Measurements from ENCODE around the gene SOX2. TPM values are rescaled to one million over a fixed set of nuclear protein-coding genes. Genes with fewer than 3 reads are reported as not detected.
A peak's percentile ranks its signal among the peaks of the same experiment; 100 is the strongest.

The SOX2 gene
- total RNA-seq, 6 experiments from 2014 or later, result not detected

DNA sequence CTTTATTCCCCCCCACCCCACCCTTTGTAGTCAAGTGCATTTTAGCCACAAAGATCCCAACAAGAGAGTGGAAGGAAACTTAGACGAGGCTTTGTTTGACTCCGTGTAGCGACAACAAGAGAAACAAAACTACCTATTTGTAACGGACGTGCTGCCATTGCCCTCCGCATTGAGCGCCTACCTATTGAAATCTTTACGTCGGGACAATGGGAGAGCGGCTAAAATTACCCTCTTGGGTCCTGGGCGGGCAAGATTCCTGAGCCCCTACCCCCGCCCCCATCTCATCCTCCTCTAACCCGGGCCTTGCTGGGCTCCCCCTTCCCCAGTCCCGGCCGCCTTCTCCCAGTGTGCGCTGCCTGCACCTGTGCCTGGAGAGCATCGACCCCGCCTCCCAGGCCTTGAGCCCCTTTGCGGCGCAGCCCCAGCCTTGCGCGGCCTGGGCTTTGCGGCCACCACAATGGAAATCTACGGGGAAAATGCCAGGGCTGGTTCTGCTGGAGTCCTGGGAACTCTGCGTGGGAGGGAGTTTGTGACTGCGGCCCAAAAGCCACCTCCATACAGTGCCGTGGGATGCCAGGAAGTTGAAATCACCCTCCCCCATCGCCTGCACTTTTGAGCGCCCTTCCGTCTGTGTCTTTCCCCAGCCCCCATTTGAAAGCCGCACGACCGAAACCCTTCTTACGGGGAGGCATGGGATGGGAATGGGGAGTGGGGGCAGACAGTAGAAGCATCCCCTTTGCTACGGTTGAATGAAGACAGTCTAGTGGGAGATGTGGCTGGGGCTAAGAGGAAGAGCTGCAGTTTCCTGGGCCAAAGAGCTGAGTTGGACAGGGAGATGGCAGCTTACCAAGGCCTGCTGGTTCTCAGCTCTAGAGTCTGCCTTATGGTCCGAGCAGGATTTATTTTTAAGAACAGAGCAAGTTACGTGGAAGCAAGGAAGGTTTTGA lies 1.1 kb upstream of the SOX2 start:
- Histone ChIP-seq H3K27ac (no peak overlapping the region), H3K36me3 (no peaks in the 10 kb centered on the region), H3K27me3 (peaks cover 22 to 68% of the 10 kb centered on the region in 2 donors), H3K9me3 (no peaks in the 10 kb centered on the region), H3K4me3 (no peak overlapping the region), H3K4me1 (peaks cover 0 to 14% (median 3%) of the 10 kb centered on the region in 4 donors)
- intact Hi-C loops (cut with DNase I), result loop anchor here in 1 of 2 donors (10.0 kb wide), 1 partner anchor 974 kb away; no protein-coding TSS in a partner anchor
- TF ChIP-seq POLR2A (IDR thresholded peaks at IDR 0.05), result no peak
- TF ChIP-seq, protein P1, sequence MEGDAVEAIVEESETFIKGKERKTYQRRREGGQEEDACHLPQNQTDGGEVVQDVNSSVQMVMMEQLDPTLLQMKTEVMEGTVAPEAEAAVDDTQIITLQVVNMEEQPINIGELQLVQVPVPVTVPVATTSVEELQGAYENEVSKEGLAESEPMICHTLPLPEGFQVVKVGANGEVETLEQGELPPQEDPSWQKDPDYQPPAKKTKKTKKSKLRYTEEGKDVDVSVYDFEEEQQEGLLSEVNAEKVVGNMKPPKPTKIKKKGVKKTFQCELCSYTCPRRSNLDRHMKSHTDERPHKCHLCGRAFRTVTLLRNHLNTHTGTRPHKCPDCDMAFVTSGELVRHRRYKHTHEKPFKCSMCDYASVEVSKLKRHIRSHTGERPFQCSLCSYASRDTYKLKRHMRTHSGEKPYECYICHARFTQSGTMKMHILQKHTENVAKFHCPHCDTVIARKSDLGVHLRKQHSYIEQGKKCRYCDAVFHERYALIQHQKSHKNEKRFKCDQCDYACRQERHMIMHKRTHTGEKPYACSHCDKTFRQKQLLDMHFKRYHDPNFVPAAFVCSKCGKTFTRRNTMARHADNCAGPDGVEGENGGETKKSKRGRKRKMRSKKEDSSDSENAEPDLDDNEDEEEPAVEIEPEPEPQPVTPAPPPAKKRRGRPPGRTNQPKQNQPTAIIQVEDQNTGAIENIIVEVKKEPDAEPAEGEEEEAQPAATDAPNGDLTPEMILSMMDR (IDR thresholded peaks at IDR 0.05), result no peak
- WGBS (ENCODE audit: insufficient coverage, low coverage, low lambda C conversion rate, missing lambda C conversion rate), result 5% methylated on average over 27 of the region's 37 CpGs
- ATAC-seq, result peak; percentile 7 to 47 (median 14)
- no peak for DNase-seq

DNA sequence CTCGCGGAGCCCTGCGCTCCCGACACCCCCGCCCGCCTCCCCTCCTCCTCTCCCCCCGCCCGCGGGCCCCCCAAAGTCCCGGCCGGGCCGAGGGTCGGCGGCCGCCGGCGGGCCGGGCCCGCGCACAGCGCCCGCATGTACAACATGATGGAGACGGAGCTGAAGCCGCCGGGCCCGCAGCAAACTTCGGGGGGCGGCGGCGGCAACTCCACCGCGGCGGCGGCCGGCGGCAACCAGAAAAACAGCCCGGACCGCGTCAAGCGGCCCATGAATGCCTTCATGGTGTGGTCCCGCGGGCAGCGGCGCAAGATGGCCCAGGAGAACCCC lies 464 bp downstream of the SOX2 start:
- peaks cover 0 to 14% (median 3%) of the 10 kb centered on the region in 4 donors for H3K4me1 ChIP-seq
- H3K27ac ChIP-seq, result no peak overlapping the region
- H3K36me3 ChIP-seq, result no peaks in the 10 kb centered on the region
- 5% methylated on average over 21 of the region's 44 CpGs for WGBS (ENCODE audit: insufficient coverage, low coverage, low lambda C conversion rate, missing lambda C conversion rate)
- intact Hi-C loops (cut with DNase I), result loop anchor here in 1 of 2 donors (10.0 kb wide), 1 partner anchor 973 kb away; no protein-coding TSS in a partner anchor
- DNase-seq (no peak), ATAC-seq (no peak)
- no peaks in the 10 kb centered on the region for H3K9me3 ChIP-seq
- H3K4me3 ChIP-seq, result peak overlapping the region in 2 of 3 donors; percentile 5 to 24
- TF ChIP-seq, protein P1 (IDR thresholded peaks at IDR 0.05), result no peak
- TF ChIP-seq POLR2A (IDR thresholded peaks at IDR 0.05), result no peak
- peaks cover 31 to 66% of the 10 kb centered on the region in 2 donors for H3K27me3 ChIP-seq

DNA sequence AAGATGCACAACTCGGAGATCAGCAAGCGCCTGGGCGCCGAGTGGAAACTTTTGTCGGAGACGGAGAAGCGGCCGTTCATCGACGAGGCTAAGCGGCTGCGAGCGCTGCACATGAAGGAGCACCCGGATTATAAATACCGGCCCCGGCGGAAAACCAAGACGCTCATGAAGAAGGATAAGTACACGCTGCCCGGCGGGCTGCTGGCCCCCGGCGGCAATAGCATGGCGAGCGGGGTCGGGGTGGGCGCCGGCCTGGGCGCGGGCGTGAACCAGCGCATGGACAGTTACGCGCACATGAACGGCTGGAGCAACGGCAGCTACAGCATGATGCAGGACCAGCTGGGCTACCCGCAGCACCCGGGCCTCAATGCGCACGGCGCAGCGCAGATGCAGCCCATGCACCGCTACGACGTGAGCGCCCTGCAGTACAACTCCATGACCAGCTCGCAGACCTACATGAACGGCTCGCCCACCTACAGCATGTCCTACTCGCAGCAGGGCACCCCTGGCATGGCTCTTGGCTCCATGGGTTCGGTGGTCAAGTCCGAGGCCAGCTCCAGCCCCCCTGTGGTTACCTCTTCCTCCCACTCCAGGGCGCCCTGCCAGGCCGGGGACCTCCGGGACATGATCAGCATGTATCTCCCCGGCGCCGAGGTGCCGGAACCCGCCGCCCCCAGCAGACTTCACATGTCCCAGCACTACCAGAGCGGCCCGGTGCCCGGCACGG lies 991 bp downstream of the SOX2 start:
- Histone ChIP-seq H3K36me3 (no peaks in the 10 kb centered on the region), H3K27ac (no peak overlapping the region), H3K9me3 (no peaks in the 10 kb centered on the region), H3K27me3 (peaks cover 31 to 66% of the 10 kb centered on the region in 2 donors), H3K4me3 (peak overlapping the region in 1 of 3 donors; percentile 24), H3K4me1 (peaks cover 0 to 14% (median 3%) of the 10 kb centered on the region in 4 donors)
- DNase-seq (no peak), ATAC-seq (peak in 3 of 4 donors; percentile 3 to 24 (median 13))
- intact Hi-C loops (cut with DNase I), result loop anchor here in 1 of 2 donors (10.0 kb wide), 1 partner anchor 972 kb away; no protein-coding TSS in a partner anchor
- WGBS (ENCODE audit: insufficient coverage, low coverage, low lambda C conversion rate, missing lambda C conversion rate), result 11% methylated on average over 22 of the region's 65 CpGs
- TF ChIP-seq, protein P1 (IDR thresholded peaks at IDR 0.05), result no peak
- no peak for TF ChIP-seq POLR2A (IDR thresholded peaks at IDR 0.05)

DNA sequence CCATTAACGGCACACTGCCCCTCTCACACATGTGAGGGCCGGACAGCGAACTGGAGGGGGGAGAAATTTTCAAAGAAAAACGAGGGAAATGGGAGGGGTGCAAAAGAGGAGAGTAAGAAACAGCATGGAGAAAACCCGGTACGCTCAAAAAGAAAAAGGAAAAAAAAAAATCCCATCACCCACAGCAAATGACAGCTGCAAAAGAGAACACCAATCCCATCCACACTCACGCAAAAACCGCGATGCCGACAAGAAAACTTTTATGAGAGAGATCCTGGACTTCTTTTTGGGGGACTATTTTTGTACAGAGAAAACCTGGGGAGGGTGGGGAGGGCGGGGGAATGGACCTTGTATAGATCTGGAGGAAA lies 1.5 kb downstream of the SOX2 start:
- no peak overlapping the region for H3K27ac ChIP-seq
- intact Hi-C loops (cut with DNase I), result loop anchor here in 1 of 2 donors (10.0 kb wide), 1 partner anchor 972 kb away; no protein-coding TSS in a partner anchor
- H3K4me3 ChIP-seq, result no peak overlapping the region
- DNase-seq (no peak), ATAC-seq (no peak)
- H3K9me3 ChIP-seq, result no peaks in the 10 kb centered on the region
- H3K27me3 ChIP-seq, result peaks cover 31 to 64% of the 10 kb centered on the region in 2 donors
- H3K36me3 ChIP-seq, result no peaks in the 10 kb centered on the region
- TF ChIP-seq, protein P1 (IDR thresholded peaks at IDR 0.05), result no peak
- no peak for TF ChIP-seq POLR2A (IDR thresholded peaks at IDR 0.05)
- WGBS (ENCODE audit: insufficient coverage, low coverage, low lambda C conversion rate, missing lambda C conversion rate), result 9% methylated on average over 11 of the region's 11 CpGs
- peaks cover 0 to 14% (median 3%) of the 10 kb centered on the region in 4 donors for H3K4me1 ChIP-seq
